Neutrophil (primary cell): Measurements from ENCODE around the gene DUSP2.

Experiments used
- H3K27ac ChIP-seq: fragments of 200-600 bp; sonication (generic); 2 replicates; pipeline ENCODE4 v1.5.1; 2016; ENCODE audit warnings: mild to moderate bottlenecking, moderate library complexity
- H3K27me3 ChIP-seq: fragments of 200-600 bp; sonication (generic); 2 replicates; pipeline ENCODE4 v1.6.0; 2016; ENCODE audit warnings: mild to moderate bottlenecking
- H3K36me3 ChIP-seq: fragments of 200-600 bp; sonication (generic); 2 replicates; pipeline ENCODE4 v1.5.1; 2017
- H3K4me1 ChIP-seq, 2 experiments: fragments of 200-600 bp in 1 of 2; sonication (generic) in 1 of 2; 1 replicate in 1 of 2; 2 replicates in 1 of 2; pipeline versions ENCODE4 v1.5.1 to v1.6.1; 2013 to 2016; ENCODE audit warnings: low read depth in 1 of 2, low read length in 1 of 2, mild to moderate bottlenecking in 1 of 2, moderate library complexity in 1 of 2; ENCODE audit not compliant: control insufficient read depth in 1 of 2, insufficient read depth in 1 of 2
- H3K4me3 ChIP-seq, 2 experiments: fragments of 200-600 bp in 1 of 2; sonication (generic) in 1 of 2; 1 replicate in 1 of 2; 2 replicates in 1 of 2; pipeline ENCODE4 v1.5.1; 2013 to 2016; ENCODE audit warnings: low read depth in 1 of 2, low read length in 1 of 2, mild to moderate bottlenecking in 1 of 2, moderate library complexity in 1 of 2
- H3K9me3 ChIP-seq: fragments of 200-600 bp; sonication (generic); 2 replicates; pipeline ENCODE4 v1.5.1; 2016
- CTCF ChIP-seq: fragments of 200-600 bp; sonication (generic); IDR thresholded peaks from 2 replicates; pipeline ENCODE4 v1.5.1; 2016; ENCODE audit warnings: antibody characterized with exemption

DUSP2 gene

DNA sequence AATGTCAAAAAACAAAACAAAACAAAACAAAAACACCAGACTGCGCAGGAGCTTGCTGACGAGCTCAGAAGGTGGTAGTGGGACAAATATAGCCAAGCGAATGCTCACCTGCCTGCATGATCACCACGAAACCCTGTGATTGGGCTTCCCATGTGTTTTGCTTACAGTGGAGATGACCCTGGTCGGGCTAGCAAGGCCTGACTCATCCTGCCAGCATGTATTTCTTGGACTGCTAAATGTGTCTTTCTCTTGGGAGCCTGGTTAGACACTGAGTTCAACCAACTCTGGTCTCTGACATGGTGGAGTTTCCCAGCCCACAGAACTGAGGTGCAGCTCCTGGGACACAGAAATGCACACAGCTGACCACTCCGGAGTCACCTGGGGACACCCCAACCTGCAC is 30.7 kb upstream of the DUSP2 start:
- Histone ChIP-seq H3K27me3 (no peaks in the 10 kb centered on the region), H3K4me3 (no peak overlapping the region), H3K36me3 (no peaks in the 10 kb centered on the region), H3K27ac (no peak overlapping the region), H3K9me3 (no peaks in the 10 kb centered on the region), H3K4me1 (no peaks in the 10 kb centered on the region)
- no peak for TF ChIP-seq CTCF

DNA sequence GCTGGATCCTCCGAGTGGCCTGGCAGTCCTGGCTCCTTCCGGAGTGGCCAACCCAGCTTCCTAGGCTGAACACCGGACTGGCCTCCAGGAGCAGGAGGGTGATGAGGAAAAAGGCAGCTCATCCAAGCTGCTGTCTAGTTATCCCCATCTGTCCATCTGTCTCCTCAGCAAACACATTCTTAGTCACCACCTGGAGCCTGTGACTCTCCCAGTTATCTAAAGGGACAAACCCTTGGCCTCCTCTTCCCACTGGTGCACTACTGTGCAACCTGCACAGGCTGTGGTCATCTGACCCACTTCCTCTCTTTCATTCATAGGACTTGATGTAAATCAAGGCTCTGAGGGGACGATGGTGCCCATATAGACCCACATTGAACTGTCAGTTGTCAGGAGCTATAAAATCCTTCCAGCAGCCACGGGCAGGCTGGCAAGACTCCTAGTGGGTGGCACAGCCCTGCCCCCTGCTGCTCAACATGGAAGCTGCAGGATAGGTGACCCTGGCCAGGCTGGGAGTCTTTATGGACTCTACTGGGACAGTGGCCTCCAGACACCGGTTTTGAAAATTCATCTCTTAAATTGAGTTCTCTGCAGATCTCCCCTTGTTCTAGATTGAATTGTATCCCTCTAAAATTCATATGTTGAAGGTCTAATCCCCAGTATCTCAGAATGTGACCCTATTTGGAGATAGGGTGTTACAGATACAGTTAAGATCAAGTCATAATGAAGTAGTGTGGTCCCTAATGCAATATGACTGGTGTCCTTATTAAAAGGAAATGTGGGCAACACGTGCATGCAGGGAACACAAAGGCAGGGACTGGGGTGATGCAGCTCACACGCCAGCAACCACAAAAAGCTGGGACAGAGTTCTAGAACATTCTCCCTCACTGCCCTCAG is 29.3 kb upstream of the DUSP2 start:
- H3K27ac ChIP-seq: no peak overlapping the region
- H3K4me3 ChIP-seq: no peak overlapping the region
- no peaks in the 10 kb centered on the region for H3K36me3 ChIP-seq
- H3K4me1 ChIP-seq: no peaks in the 10 kb centered on the region
- TF ChIP-seq CTCF: peak; percentile 83
- H3K9me3 ChIP-seq: no peaks in the 10 kb centered on the region
- H3K27me3 ChIP-seq: no peaks in the 10 kb centered on the region

GRCh38 chr2:96171831-96172230 is 26.6 kb upstream of the DUSP2 start:
- no peaks in the 10 kb centered on the region for H3K27me3 ChIP-seq
- H3K36me3 ChIP-seq: no peaks in the 10 kb centered on the region
- H3K9me3 ChIP-seq: no peaks in the 10 kb centered on the region
- H3K27ac ChIP-seq: no peak overlapping the region
- no peaks in the 10 kb centered on the region for H3K4me1 ChIP-seq
- H3K4me3 ChIP-seq: no peak overlapping the region
- no peak for TF ChIP-seq CTCF

GRCh38 chr2:96170626-96171025 is 25.4 kb upstream of the DUSP2 start:
- H3K4me1 ChIP-seq: no peaks in the 10 kb centered on the region
- no peak overlapping the region for H3K27ac ChIP-seq
- no peak overlapping the region for H3K4me3 ChIP-seq
- no peaks in the 10 kb centered on the region for H3K9me3 ChIP-seq
- H3K36me3 ChIP-seq: no peaks in the 10 kb centered on the region
- no peak for TF ChIP-seq CTCF
- no peaks in the 10 kb centered on the region for H3K27me3 ChIP-seq

DNA sequence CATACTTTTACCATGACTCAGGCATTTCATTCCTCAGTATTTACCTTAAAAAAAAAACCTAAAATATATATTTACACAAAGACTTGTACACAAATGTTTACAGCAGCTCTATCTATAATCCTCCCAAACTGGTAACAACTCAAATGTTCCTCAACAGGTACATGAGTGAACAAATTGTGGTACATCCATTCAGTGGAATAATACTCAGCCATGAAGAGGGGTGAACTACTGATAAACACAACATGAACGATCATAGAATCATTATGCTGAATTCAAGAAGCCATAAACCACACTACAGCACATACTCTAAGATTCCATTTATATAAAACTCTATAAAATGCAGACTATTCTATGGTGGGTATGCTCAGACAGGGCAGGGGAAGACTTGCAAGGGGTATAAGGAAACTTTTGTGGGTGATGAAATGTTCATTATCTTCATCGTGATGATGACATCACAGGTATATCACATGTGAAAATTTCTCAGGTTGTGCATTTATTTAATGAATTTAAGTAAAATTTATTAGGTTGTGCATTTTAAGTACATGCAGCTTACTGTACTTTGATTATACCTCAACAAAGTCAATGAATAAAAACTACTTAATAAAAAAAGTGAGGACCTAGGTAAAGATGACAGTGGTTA is 24.7 kb upstream of the DUSP2 start:
- Histone ChIP-seq H3K4me3 (no peak overlapping the region), H3K9me3 (no peaks in the 10 kb centered on the region), H3K27me3 (no peaks in the 10 kb centered on the region), H3K36me3 (no peaks in the 10 kb centered on the region), H3K27ac (no peak overlapping the region), H3K4me1 (no peaks in the 10 kb centered on the region)
- TF ChIP-seq CTCF: no peak
